ENCODE measurements around the gene ACBD4. TPM values are rescaled to one million over a fixed set of nuclear protein-coding genes. Genes with fewer than 3 reads are reported as not detected.
A peak's percentile ranks its signal among the peaks of the same experiment; 100 is the strongest.

The ACBD4 gene
- total and polyA plus RNA-seq, 2 of the 13 experiments (the other 11 are each of a cell fraction or from before 2014, with no cell fraction given), result 16.1 to 26.9 TPM

DNA sequence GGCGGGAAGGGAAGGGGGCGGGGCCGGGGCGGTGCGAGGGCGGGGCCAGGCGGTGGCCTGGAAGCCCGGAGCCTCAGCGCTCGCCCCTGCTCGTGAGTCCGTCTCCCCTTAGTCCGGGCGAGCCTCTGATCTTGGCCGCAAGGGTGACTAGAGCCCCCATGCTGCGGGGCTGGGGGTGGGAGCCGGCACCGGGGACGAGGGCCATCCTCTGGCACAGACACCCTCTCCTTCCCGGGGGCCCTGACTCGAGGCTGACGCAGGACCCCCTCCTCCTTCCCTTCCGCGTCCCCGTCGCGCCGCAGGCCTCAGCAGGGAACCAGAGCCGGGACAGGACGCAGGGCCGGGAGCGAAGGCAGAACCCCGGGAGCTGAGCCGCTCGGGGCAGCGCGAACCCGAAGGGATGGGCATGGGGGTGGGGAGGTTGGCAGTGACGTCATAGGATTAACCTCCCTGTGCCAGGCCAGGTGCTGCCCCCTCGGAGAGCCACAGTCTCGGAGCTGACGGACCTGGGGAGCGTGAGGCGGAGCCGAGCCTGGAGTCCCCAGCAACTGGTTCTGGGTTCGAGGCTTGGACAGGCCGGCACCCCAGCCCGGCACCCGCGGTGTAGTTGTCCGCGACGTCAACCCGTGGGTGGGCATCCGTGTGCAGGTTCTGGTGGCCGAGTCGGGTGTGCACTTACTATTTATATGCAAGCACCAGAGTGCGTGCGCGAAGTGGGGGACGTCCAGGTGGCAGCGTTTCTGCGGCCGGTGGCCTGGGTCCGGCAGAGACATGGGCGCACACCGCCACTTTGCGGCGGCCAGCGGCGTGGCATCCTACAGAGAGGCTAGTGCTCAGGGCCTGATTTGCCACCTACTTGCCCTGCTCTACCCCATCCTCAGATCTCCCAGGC lies 2.7 kb upstream of the ACBD4 start (continued):
- TF ChIP-seq, protein P1, sequence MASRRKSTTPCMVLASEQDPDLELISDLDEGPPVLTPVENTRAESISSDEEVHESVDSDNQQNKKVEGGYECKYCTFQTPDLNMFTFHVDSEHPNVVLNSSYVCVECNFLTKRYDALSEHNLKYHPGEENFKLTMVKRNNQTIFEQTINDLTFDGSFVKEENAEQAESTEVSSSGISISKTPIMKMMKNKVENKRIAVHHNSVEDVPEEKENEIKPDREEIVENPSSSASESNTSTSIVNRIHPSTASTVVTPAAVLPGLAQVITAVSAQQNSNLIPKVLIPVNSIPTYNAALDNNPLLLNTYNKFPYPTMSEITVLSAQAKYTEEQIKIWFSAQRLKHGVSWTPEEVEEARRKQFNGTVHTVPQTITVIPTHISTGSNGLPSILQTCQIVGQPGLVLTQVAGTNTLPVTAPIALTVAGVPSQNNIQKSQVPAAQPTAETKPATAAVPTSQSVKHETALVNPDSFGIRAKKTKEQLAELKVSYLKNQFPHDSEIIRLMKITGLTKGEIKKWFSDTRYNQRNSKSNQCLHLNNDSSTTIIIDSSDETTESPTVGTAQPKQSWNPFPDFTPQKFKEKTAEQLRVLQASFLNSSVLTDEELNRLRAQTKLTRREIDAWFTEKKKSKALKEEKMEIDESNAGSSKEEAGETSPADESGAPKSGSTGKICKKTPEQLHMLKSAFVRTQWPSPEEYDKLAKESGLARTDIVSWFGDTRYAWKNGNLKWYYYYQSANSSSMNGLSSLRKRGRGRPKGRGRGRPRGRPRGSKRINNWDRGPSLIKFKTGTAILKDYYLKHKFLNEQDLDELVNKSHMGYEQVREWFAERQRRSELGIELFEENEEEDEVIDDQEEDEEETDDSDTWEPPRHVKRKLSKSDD (CRISPR knock-in tag; IDR thresholded peaks at IDR 0.05; ENCODE audit: low read depth), result peak; percentile 10; the same call in 1 of the 2 replicates
- TF ChIP-seq IKZF1 (IDR thresholded peaks at IDR 0.05), result no peak
- 0 out of 2 replicates have a peak, but pooled peaks have one; percentile 12 for TF ChIP-seq SMYD3 (CRISPR knock-in tag; IDR thresholded peaks at IDR 0.05)
- TF ChIP-seq, protein P2, sequence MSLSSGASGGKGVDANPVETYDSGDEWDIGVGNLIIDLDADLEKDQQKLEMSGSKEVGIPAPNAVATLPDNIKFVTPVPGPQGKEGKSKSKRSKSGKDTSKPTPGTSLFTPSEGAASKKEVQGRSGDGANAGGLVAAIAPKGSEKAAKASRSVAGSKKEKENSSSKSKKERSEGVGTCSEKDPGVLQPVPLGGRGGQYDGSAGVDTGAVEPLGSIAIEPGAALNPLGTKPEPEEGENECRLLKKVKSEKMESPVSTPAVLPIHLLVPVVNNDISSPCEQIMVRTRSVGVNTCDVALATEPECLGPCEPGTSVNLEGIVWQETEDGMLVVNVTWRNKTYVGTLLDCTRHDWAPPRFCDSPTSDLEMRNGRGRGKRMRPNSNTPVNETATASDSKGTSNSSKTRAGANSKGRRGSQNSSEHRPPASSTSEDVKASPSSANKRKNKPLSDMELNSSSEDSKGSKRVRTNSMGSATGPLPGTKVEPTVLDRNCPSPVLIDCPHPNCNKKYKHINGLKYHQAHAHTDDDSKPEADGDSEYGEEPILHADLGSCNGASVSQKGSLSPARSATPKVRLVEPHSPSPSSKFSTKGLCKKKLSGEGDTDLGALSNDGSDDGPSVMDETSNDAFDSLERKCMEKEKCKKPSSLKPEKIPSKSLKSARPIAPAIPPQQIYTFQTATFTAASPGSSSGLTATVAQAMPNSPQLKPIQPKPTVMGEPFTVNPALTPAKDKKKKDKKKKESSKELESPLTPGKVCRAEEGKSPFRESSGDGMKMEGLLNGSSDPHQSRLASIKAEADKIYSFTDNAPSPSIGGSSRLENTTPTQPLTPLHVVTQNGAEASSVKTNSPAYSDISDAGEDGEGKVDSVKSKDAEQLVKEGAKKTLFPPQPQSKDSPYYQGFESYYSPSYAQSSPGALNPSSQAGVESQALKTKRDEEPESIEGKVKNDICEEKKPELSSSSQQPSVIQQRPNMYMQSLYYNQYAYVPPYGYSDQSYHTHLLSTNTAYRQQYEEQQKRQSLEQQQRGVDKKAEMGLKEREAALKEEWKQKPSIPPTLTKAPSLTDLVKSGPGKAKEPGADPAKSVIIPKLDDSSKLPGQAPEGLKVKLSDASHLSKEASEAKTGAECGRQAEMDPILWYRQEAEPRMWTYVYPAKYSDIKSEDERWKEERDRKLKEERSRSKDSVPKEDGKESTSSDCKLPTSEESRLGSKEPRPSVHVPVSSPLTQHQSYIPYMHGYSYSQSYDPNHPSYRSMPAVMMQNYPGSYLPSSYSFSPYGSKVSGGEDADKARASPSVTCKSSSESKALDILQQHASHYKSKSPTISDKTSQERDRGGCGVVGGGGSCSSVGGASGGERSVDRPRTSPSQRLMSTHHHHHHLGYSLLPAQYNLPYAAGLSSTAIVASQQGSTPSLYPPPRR (CRISPR knock-in tag; IDR thresholded peaks at IDR 0.05; ENCODE audit: borderline replicate concordance), result peak; percentile 53; the same call in 1 of the 2 replicates
- TF ChIP-seq ZNF891 (CRISPR knock-in tag; IDR thresholded peaks at IDR 0.05), result peak; percentile 76
- TF ChIP-seq, protein P3, sequence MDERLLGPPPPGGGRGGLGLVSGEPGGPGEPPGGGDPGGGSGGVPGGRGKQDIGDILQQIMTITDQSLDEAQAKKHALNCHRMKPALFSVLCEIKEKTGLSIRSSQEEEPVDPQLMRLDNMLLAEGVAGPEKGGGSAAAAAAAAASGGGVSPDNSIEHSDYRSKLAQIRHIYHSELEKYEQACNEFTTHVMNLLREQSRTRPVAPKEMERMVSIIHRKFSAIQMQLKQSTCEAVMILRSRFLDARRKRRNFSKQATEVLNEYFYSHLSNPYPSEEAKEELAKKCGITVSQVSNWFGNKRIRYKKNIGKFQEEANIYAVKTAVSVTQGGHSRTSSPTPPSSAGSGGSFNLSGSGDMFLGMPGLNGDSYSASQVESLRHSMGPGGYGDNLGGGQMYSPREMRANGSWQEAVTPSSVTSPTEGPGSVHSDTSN (CRISPR knock-in tag; IDR thresholded peaks at IDR 0.05), result no peak
- TF ChIP-seq GATA4 (IDR thresholded peaks at IDR 0.05; ENCODE audit: borderline replicate concordance, low read depth), result 0 out of 2 replicates have a peak, but pooled peaks have one; percentile 13
- TF ChIP-seq CBX2 (IDR thresholded peaks at IDR 0.05; ENCODE audit: low read depth, low read length), result no peak
- TF ChIP-seq CBX2 (CRISPR knock-in tag; IDR thresholded peaks at IDR 0.05; ENCODE audit: low read depth), result no peak
- TF ChIP-seq ZNF569 (CRISPR knock-in tag; IDR thresholded peaks at IDR 0.05; ENCODE audit: borderline replicate concordance), result no peak
- 0 out of 2 replicates have a peak, but pooled peaks have one; percentile 39 for TF ChIP-seq FIP1L1 (IDR thresholded peaks at IDR 0.05; ENCODE audit: borderline replicate concordance, insufficient read depth, low read depth, low read length)
- TF ChIP-seq, protein P4, sequence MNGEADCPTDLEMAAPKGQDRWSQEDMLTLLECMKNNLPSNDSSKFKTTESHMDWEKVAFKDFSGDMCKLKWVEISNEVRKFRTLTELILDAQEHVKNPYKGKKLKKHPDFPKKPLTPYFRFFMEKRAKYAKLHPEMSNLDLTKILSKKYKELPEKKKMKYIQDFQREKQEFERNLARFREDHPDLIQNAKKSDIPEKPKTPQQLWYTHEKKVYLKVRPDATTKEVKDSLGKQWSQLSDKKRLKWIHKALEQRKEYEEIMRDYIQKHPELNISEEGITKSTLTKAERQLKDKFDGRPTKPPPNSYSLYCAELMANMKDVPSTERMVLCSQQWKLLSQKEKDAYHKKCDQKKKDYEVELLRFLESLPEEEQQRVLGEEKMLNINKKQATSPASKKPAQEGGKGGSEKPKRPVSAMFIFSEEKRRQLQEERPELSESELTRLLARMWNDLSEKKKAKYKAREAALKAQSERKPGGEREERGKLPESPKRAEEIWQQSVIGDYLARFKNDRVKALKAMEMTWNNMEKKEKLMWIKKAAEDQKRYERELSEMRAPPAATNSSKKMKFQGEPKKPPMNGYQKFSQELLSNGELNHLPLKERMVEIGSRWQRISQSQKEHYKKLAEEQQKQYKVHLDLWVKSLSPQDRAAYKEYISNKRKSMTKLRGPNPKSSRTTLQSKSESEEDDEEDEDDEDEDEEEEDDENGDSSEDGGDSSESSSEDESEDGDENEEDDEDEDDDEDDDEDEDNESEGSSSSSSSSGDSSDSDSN (CRISPR knock-in tag; IDR thresholded peaks at IDR 0.05), result peak; percentile 93
